GM12872 (cell line): ENCODE results near the gene PARVB.

Source experiments
- CTCF ChIP-seq: IDR thresholded peaks from 3 replicates; pipeline ENCODE4 v1.5.1; 2011; ENCODE audit warnings: low read depth, mild to moderate bottlenecking, low read length, moderate library complexity; ENCODE audit not compliant: insufficient read depth

PARVB gene

GRCh38 chr22:44181033-44181911, 157.2 kb downstream of the PARVB start:
- TF ChIP-seq CTCF, result no peak

- peak; percentile 47; the same call in 2 of the 3 replicates for TF ChIP-seq CTCF
Measured at GRCh38 chr22:44181912-44182587, 157.9 kb downstream of the PARVB start.

DNA sequence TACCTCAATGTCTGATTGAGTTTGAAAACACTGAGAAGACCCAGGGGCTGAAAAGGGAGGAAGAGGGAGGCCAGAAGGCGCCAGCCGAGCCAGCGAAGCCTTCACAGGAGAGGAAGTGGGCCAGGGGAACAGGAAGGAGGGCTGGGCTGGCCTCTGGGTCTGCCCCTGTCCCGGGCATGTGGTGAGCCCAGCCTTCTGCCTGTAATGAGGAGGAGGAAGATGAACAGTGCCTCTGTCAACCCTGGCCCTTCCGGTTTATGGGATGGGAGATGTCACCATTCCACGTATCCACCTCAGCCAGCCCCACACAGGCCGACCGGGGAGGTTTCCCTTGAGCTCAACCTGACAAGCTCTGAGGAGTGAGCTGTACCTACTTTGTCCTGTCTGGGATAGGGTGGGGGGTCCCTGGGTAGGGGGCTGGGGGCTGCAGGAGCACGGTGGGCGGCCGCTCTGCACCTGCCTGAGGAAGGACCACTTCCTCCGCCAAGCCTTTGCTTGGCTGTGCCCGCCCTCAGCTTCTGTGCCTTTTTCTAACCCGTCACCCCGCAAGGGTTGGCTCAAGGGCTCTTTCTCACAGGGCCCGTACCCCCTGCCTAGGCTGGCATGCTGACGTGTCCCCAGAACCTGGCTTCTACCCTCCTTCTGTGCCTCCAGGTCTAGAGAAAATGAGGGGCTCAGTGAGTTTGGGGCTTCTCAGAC, 158.6 kb downstream of the PARVB start:
- no peak for TF ChIP-seq CTCF

GRCh38 chr22:44183287-44183588, 159.1 kb downstream of the PARVB start:
- no peak for TF ChIP-seq CTCF

- TF ChIP-seq CTCF, result no peak
Measured at GRCh38 chr22:44184006-44184405, 159.9 kb downstream of the PARVB start.

DNA sequence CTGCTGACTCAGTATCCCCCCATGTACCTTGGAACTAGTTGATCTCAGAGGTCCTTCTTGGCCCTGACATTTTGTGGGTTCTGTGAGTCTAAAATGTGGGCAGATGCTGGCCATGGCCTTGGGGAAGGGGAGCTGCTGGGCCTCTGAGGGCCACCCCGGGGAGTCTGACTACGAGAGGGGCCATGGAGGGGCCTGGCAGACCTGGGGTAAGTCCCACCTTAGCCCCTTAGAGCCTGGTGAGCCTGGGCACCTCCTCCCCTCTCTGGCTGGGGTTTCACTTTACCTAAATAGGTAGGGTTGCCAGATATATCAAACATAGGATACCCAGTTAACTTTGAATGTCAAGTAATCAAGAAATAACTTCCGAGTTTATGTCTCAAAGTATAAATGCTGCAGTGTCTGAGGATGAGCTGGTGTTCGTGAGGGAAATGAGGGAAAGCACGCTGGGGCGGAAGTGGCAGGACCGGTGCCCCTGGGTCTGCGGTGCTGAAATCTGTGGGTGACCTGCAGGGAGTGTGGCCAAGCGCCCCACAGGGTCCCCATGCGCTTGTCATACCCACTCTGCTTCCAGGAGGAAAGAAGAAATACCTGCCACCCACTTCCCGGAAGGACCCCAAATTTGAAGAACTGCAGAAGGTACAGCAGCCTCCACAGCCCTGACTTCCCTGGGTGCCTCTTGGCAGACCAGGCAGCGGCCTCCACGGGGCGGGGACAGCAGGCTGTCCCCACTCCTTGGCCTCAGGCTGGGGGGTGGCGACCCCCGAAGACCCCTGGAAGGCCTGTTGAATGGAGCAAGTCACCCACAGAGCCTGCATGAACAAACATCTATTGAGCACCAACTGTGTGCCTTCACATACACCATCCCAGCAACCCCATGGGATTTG, 161.4 kb downstream of the PARVB start:
- TF ChIP-seq CTCF, result no peak
